ENCODE results near the gene MAB21L2. TPM values are rescaled to one million over a fixed set of nuclear protein-coding genes. Genes with fewer than 3 reads are reported as not detected.

Gene MAB21L2
- polyA plus RNA-seq, 1 of the 3 experiments (the other 2 are of a cell fraction): 0.92 TPM

DNA sequence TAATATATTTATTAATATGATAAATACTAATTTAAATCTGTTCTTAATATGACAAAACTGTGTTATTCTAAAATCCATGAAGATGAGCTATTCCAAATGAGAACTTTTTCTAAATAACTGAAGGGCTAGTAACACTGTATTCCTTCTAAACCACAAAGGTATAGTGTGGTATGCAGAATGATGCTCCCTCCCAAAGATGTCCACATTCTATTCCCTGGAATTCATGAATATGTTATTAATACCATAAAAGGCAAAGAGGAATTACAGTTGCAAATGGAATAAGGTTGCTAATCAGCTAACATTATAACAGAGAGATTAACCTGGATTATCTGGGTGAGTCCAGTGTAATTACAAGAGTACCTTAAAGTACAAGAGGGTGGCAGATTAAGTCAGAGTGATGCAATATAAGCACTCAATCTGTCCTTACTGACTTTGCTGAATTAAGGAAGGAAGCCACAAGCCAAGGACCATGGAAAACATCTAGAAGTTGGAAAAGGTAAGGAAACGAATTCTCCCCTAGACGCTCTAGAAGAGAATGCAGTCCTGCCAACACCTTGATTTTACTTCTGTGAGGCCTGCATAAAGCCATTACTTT, 20.7 kb upstream of the MAB21L2 start:
- no peaks in the 10 kb centered on the region for H3K27me3 ChIP-seq (ENCODE audit: insufficient read depth)
- no peak overlapping the region for H3K9ac ChIP-seq
- no peak overlapping the region for H3K4me3 ChIP-seq (ENCODE audit: low read depth in 2 of 2, low read length in 1 of 2)
- no peak overlapping the region for H2AFZ ChIP-seq (ENCODE audit: low read depth)
- no peaks in the 10 kb centered on the region for H3K36me3 ChIP-seq (replicated peaks in 1 of 2; ENCODE audit: control insufficient read depth in 1 of 2, insufficient read depth in 2 of 2, low read length in 1 of 2)
- peaks cover 2% of the 10 kb centered on the region for H3F3A ChIP-seq (replicated peaks; ENCODE audit: insufficient read depth)
- no peak for DNase-seq
- no peaks in the 10 kb centered on the region for H4K20me1 ChIP-seq (ENCODE audit: insufficient read depth)
- TF ChIP-seq YY1 (IDR thresholded peaks at IDR 0.05; ENCODE audit: low read depth) (no peak), USF2 (IDR thresholded peaks at IDR 0.05; ENCODE audit: borderline replicate concordance, low read depth, low read length) (no peak), CTCF (IDR thresholded peaks at IDR 0.05) (no peak), TEAD4 (IDR thresholded peaks at IDR 0.05; ENCODE audit: borderline replicate concordance, insufficient read depth) (no peak), PBX3 (IDR thresholded peaks at IDR 0.05) (no peak), NFIC (IDR thresholded peaks at IDR 0.05; ENCODE audit: borderline replicate concordance) (no peak), USF1 (IDR thresholded peaks at IDR 0.05; ENCODE audit: borderline replicate concordance, low read depth) (no peak), RCOR1 (IDR thresholded peaks at IDR 0.05; ENCODE audit: low read length) (no peak), GATA2 (CRISPR knock-in tag; IDR thresholded peaks at IDR 0.05) (no peak), MXI1 (IDR thresholded peaks at IDR 0.05; ENCODE audit: low read depth, low read length) (no peak), RFX5 (IDR thresholded peaks at IDR 0.05; ENCODE audit: low read length) (no peak), FOXJ3 (CRISPR knock-in tag; IDR thresholded peaks at IDR 0.05) (no peak)
- TF ChIP-seq, protein P1, sequence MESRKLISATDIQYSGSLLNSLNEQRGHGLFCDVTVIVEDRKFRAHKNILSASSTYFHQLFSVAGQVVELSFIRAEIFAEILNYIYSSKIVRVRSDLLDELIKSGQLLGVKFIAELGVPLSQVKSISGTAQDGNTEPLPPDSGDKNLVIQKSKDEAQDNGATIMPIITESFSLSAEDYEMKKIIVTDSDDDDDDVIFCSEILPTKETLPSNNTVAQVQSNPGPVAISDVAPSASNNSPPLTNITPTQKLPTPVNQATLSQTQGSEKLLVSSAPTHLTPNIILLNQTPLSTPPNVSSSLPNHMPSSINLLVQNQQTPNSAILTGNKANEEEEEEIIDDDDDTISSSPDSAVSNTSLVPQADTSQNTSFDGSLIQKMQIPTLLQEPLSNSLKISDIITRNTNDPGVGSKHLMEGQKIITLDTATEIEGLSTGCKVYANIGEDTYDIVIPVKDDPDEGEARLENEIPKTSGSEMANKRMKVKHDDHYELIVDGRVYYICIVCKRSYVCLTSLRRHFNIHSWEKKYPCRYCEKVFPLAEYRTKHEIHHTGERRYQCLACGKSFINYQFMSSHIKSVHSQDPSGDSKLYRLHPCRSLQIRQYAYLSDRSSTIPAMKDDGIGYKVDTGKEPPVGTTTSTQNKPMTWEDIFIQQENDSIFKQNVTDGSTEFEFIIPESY (IDR thresholded peaks at IDR 0.05; ENCODE audit: borderline replicate concordance, low read depth): no peak
- TF ChIP-seq, protein P2, sequence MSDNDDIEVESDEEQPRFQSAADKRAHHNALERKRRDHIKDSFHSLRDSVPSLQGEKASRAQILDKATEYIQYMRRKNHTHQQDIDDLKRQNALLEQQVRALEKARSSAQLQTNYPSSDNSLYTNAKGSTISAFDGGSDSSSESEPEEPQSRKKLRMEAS (IDR thresholded peaks at IDR 0.05; ENCODE audit: low read depth): no peak
- TF ChIP-seq, protein P3, sequence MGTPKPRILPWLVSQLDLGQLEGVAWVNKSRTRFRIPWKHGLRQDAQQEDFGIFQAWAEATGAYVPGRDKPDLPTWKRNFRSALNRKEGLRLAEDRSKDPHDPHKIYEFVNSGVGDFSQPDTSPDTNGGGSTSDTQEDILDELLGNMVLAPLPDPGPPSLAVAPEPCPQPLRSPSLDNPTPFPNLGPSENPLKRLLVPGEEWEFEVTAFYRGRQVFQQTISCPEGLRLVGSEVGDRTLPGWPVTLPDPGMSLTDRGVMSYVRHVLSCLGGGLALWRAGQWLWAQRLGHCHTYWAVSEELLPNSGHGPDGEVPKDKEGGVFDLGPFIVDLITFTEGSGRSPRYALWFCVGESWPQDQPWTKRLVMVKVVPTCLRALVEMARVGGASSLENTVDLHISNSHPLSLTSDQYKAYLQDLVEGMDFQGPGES (IDR thresholded peaks at IDR 0.05; ENCODE audit: low read depth, low read length): no peak
- no peaks in the 10 kb centered on the region for H3K9me3 ChIP-seq
- H3K4me2 ChIP-seq: no peak overlapping the region
- no peaks in the 10 kb centered on the region for H3K9me2 ChIP-seq
- no peaks in the 10 kb centered on the region; the same call in 1 of the 2 replicates for H3K79me2 ChIP-seq (ENCODE audit: insufficient read depth)
- H3K4me1 ChIP-seq (ENCODE audit: control insufficient read depth in 1 of 2, insufficient read depth in 2 of 2, low read depth in 1 of 2, low read length in 1 of 2): no peaks in the 10 kb centered on the region
- H3K27ac ChIP-seq (ENCODE audit: low read depth in 2 of 2, low read length in 1 of 2): no peak overlapping the region
- CTCF ChIA-PET: no interaction called here
- WGBS (ENCODE audit: low lambda C conversion rate): 96% methylated on average over 2 of the region's 2 CpGs
- POLR2A ChIA-PET: no interaction called here

All from SK-N-SH (cell line).